Gastroesophageal sphincter (tissue), 3 donors: ENCODE results near the gene RIC3.

Experiments used
- CTCF ChIP-seq, 4 experiments: fragments of 200-600 bp in 2 of 4; fragments of 450-650 bp in 2 of 4; sonication (generic) in 1 of 4; IDR thresholded peaks; one replicate each; pipeline ENCODE4 v1.5.1; 2017 to 2019; ENCODE audit warnings: antibody characterized with exemption in 4 of 4, mild to moderate bottlenecking in 2 of 4, moderate library complexity in 2 of 4
- EP300 ChIP-seq: sonication (generic); formaldehyde crosslinking; IDR thresholded peaks from one replicate; pipeline ENCODE4 v1.6.1; 2017; ENCODE audit warnings: antibody characterized with exemption, mild to moderate bottlenecking
- POLR2A ChIP-seq, 2 donors: fragments of 450-650 bp; IDR thresholded peaks; one replicate each; pipeline ENCODE4 v1.6.1; 2017; ENCODE audit warnings: antibody characterized with exemption in 2 of 2, mild to moderate bottlenecking in 2 of 2, moderate library complexity in 1 of 2
- POLR2AphosphoS5 ChIP-seq: sonication (generic); formaldehyde crosslinking; IDR thresholded peaks from one replicate; pipeline ENCODE4 v1.6.1; 2017; ENCODE audit warnings: antibody characterized with exemption

- no peak for TF ChIP-seq POLR2A (IDR thresholded peaks at IDR 0.05)
- TF ChIP-seq CTCF (IDR thresholded peaks at IDR 0.05): no peak
- TF ChIP-seq POLR2AphosphoS5: no peak
- TF ChIP-seq EP300: no peak
Measured at GRCh38 chr11:8095806-8096522, 72.9 kb downstream of the RIC3 start.
